ENCODE measurements around the gene EXOC6B.
A peak's percentile ranks its signal among the peaks of the same experiment; 100 is the strongest.

EXOC6B gene

DNA sequence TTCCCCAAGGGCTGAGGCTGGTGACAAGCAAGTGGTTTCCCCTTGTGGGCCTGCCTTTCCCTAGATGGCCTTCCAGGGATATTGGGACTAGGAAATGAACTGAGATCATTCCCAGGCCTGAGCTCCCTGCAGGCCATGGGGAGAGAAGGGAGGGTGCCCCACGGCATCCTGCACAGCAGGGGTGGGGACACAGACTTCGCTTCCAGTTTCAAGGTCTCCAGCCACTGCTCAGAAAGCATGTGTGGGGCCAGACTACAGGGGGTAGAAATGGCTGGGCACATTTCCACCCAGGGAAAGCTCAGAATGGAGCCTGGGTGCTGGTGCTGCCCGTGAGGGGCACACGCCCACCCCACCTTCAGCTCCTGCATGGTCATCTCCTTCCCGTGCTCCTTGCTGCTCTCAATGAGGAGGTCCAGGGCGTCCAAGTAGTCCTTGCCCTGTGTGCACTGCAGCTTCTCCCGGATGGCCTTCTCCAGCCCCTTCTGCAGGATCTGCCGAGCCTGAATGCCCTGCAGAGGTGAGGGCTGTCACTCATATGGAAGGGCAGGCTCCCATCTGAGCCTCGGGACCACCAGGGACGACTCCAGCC is 691.3 kb downstream of the EXOC6B start:
- intact Hi-C loops (cut with DNase I) = loop anchor here (10.0 kb wide), 1 partner anchor 330 kb away; no protein-coding TSS in a partner anchor
- DNase-seq = peak in 3 of 42 donors; percentile 12 to 23 (median 21)

DNA sequence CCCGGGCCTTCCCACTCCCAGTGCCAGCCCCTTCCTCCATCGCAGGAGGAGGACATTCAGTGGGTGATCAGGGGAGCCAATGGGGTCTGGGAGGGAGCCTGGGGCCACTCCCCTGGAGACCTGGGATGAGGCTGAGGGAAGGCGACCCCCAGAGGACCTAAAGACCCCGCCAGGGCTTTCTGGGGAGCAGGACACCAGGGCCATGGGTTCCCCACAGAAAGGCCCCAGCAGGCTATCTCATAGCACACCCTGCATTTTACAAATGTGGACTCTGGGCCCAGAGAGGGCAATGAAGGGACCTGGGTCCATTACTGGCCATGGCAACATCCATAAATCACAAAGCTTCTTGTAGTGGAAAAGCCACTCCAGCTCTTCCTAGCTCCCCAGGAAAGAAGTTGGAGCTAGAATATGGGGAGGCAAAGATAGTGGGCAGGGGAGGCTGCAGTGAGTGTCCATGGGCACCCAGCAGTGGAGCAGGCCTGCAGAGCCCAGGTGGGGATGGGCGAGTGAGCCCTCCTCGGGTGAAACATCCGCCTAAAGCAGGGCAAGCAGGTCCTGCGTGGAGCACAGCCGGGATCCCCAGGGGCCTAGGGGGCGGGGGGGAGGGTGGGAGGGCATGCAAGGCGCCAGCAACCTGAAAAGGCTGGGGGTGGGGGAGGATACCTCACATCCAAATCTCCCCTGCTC is 692.0 kb downstream of the EXOC6B start:
- peak in 2 of 42 donors; percentile 4 to 19 for DNase-seq

DNA sequence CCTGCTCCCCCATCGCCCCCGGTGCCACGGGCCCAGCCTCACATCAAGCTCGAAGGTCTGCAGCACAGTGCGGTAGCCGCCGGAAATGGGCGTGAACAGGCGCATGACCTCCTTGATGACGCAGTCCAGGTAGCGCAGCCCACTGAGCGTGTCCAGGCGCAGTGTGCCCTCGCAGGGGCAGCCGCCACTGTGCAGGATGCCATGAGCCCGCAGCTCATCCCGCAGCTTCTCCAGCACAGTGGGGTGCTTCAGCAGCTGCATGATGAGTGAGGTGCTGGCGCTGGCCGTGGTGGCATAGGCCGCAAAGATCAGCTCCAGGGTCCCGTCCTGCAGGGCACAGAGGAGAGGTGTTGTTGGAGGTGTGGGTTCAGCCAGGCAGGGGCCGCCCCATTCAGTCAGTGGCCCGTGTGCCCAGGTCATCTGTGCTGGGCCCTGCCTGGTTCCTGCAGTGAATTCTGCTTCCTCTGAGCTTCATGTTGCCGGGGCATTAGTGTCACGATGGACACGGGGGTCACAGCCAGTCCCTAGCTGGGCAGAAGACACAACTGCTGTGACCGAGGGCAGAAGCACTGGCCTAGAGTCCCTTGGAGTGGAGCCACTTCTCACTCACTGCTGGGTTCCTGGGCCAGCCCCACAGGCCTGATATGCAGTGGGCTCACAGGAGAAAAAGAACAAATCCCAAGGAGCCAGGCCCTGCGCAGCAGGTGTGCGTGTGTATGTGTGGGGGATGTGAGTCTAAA is 692.7 kb downstream of the EXOC6B start:
- DNase-seq = peak in 8 of 42 donors; percentile 6 to 29 (median 14)
- intact Hi-C loops (cut with DNase I) = loop anchor here (10.0 kb wide), 1 partner anchor 328 kb away; no protein-coding TSS in a partner anchor

More for the DNA sequence above, 692.0 kb downstream of the EXOC6B start:
- intact Hi-C loops (cut with DNase I) = loop anchor here (10.0 kb wide), 1 partner anchor 329 kb away; no protein-coding TSS in a partner anchor

DNA sequence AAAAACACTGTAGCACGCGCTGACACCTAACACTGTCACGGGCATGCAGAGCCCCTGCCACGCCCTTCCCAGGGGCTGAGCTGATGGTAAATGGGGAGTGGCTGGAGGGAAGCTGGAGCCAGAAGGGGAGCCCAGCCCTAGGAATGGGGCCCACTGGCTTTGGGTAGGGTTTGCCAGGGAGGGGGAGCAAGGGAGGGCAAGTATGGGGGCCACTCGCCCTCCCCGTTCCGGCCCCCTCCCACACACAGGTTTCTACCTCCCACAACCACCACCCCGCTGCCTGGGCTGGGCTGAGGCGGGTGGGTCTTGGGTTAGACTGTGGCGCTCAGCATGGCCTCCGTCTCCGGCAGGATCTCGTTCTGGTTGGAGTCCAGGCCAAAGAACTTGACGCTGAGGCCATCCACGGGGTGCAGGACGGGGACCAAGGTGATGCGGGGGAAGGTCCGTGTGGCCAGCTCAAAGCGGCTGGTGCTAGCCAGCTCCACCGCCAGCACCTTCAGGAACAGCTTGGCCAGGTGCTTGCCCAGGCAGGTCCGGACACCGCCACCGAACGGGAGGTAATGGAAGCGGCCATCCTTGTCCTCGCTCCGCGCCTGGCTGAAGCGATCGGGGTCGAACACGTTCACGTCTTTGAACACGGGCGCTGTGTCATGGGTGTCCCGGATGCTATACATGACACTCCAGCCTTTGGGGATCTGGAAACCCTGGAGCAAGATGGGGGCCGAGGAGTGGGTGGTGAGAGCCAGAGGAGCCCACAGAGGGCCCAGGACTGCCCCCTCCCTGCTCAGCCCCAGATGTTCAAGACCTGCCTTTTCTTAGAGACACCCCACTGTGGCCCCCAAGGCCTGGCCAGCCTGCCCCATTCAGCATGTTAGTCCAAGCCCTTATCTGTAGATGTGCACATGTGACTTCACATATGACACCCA is 693.7 kb downstream of the EXOC6B start:
- intact Hi-C loops (cut with DNase I) = loop anchor here (10.0 kb wide), 1 partner anchor 327 kb away; no protein-coding TSS in a partner anchor
- DNase-seq = peak in 10 of 42 donors; percentile 4 to 31 (median 14)

DNA sequence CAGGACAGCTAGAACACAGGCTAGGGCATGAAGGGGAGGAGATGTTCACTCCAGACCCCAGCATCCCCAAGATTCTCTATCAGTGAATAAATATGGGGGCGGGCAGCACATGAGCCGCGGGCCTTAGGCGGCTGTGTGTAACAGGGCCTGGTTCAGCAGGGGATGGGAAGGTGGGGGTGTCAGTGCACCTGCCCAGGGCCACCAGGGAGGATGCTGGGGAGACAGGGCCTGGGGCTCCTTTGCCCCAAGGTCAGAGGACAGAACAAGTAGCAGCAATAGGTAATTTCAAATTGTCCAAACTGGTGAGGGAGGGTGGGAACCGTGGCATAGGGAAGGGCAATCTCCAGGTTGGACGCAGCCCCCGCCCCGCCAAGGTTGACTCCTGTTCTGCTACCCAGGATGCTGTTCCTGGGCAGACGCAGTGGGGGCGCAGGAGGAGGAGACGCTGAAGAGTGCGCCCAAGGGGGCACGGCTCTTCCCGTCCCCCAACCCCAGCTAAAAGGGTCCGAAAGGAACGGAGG is 694.4 kb downstream of the EXOC6B start:
- intact Hi-C loops (cut with DNase I) = loop anchor here (10.0 kb wide), 1 partner anchor 327 kb away; no protein-coding TSS in a partner anchor
- DNase-seq = peak in 7 of 42 donors; percentile 5 to 38 (median 15)

DNA sequence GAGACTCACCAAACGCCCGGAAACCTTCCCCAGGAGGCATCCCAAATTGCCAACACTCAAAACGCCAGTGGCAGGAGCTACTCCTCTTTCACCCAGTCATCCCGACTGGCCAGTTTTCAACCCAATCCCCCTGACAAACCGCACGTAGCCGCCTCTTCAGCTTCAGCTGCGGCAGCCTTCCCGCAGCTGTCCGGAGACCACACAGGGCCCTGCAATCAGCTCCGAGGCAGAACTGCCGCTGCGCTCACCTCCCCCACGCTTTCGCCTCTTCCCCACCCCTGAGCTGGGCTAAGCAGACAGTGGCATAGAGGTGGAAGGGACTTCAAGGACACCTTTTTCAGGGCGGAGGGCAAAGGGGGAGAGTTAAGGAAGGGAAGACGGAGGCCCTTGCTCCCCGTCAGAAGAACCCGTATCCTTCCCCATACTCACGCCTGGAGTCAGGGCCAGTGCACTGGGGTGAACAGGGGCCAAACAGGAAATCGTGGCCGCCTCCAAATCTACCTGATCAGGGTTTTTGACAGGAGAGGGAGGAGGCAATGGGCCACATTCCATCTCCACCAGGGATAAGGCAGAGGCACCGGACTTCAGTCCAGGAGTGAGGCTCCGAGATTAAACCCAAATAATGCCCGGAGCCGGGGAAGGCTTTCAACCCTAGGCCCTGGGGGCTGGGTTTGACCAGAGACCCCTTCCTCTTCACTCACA is 695.0 kb downstream of the EXOC6B start:
- peak in 10 of 42 donors; percentile 5 to 37 (median 12) for DNase-seq

DNA sequence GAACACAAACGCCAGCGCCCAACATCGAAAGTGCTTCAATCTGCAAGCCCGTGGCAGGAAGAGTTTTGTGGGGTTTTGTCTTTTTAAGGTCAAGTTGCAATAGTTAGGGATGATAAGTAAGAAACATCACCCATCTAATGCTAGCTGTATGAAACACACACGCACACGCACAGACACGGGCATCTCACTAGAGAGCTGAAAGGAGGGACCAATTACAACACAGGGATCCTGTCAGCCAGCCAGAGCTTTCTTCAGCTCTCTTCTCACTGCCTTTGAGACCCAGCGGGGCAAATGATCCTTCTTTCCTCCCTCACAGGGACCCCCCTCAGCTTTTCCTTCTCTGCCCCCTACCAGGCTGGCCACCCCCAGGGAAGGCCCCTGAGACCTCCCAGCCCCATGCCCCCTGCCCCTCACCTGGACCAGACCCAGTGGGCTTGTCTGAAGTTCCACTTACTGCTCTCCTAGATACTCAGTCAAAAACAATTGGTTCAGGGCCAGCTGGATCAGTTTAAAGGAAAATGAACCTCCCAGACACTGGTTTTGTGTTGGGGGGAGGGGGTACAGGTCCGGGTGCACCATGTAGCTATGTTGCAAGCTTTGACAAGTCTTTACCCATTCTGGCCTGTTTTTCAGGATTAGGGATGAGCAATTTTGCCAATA is 696.0 kb downstream of the EXOC6B start:
- peak in 9 of 42 donors; percentile 6 to 42 (median 14) for DNase-seq
- intact Hi-C loops (cut with DNase I) = loop anchor here (10.0 kb wide), 1 partner anchor 325 kb away; no protein-coding TSS in a partner anchor

More for the DNA sequence above, 695.0 kb downstream of the EXOC6B start:
- intact Hi-C loops (cut with DNase I) = loop anchor here (10.0 kb wide), 1 partner anchor 326 kb away; no protein-coding TSS in a partner anchor

DNA sequence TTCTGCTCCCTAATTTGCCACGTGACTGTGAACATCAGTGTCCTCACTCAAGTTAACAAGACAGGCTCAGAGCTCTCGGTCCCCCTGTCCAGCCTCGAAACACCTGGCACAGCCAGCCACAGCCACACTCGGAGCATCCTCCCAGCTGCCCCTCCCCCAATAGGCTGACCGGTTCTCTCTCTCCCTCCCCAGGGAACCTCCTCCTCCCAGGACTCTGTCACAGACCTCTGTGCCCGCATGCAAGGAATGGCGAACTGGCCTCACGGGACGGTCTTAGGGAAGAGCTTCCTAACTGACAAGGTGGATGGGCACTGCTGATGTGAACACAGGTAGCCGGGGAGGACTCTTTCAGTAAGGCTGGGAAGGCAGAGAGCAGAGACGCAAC is 697.0 kb downstream of the EXOC6B start:
- intact Hi-C loops (cut with DNase I) = no loop called here
- DNase-seq = peak in 6 of 42 donors; percentile 5 to 25 (median 16)

DNA sequence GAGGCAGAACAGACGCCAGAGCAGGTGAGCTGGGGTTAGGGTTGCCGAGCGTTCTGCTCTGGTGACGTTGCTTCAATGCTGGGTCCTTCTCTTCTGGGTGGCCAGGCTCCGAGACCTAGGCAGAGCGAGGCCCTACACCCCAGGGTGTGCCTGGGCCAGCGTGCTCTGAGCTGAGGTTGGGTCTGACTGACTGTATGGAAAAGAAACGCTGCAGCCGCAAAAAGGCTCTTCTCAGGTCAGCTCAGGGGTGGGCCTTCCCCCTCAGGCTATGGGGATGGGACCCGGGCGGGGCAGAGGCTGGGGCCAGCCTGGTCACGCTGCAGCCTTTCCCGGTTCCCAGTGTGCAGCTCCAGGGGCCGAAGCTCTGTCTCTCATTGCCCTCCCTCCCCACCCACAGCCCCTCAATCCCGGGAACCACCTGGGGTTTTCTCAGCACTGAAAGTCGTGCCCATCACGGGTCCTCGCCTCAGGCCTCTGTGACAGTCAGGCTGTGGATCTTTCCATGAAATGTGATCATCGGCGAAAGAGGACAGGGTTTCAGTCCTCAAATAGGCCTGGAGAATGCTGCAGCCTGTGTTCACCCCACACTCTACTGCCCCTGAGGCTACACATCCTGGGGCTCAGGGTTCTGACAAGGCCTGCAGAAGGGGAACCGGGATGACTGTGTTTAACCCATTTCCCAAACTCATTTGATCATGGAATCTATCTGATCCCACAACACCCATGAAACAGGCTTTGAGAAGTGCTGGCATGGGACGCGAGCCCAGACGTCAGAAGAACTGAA is 697.6 kb downstream of the EXOC6B start:
- DNase-seq = peak in 7 of 42 donors; percentile 2 to 19 (median 10)

DNA sequence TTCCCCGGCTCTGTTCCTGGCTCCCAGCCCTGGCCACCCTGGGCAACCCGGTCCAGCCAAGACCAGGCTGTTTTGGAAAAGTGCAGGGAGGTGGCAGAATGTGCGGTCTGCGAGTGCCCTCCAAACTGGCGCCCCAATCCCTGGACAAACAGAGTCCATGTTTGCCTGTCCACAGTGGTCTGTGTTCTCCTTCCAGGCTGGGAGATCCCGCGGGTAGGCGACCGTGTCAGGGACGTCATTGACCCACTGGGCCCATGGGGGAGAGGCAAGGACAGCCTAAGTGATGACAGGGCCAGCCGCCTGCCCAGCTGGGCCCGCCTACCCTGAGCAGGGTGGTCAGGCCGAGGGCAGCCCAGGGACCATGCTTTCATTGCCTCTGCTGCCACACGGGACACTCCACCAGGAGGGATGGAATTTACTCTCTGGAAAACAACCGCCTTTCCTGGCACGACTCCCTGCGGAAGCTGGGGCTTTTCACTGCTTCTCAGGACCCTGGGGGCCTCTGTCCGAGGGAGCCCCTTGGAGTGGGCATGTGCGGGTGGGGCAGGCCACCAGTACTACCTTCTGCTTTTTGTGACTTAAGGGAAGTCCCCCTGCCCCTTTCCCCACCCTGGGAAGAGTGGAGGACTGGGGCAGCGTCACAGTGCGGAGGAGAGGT is 698.3 kb downstream of the EXOC6B start:
- intact Hi-C loops (cut with DNase I) = no loop called here
- peak in 8 of 42 donors; percentile 3 to 36 (median 18) for DNase-seq

More for the DNA sequence above, 697.6 kb downstream of the EXOC6B start:
- intact Hi-C loops (cut with DNase I) = no loop called here

DNA sequence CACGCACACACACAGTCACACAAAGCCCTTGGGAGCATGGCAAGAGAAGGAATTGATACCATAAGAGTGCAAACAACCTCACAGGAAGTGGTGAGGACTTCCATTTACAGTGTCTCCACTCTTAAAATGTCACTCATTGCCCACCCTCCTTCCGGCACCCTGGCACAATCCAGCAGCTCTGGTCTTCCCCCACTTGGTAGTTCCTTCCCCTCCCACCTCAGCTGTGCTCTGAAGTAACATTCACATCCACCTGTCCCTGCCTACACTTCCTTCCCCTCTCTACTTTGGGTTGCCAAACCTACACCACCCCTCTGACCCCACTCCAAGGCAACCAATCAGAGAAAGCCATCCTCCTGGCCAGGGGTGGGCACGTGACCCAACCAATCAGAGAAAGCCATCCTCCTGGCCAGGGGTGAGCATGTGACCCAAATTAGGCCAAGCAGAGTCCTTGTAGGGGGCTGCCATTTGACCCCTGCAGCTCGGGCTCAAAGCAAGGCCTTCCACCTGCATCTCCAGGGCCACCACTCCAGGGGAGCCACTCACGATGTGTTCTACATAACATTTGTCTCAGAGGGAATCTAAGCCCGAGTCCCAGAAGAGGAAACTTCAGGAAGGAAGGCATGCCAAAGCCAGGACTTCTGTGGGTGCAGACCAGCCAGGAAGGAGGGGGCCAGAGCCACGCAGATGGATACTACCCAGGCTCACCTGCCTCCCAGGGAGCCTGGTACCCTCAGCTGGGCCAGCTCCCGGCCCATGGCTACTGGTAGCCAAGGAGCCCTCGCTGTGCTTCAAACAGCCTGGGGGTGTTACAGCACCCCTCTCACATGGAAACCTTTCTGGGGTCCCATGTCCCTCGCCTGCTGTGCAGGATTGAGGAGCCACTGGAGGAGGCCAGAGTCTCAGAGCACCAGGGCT is 699.4 kb downstream of the EXOC6B start:
- peak in 3 of 42 donors; percentile 13 to 30 (median 26) for DNase-seq

More for the DNA sequence above, 699.4 kb downstream of the EXOC6B start:
- intact Hi-C loops (cut with DNase I) = no loop called here

All from head of caudate nucleus (tissue), 42 donors.